PC-3 (cell line): Measurements from ENCODE around the gene UQCRC2. TPM values are rescaled to one million over a fixed set of nuclear protein-coding genes. Genes with fewer than 3 reads are reported as not detected.

ENCODE experiments used
- ATAC-seq: fragments of 200-7000 bp; cut with Tn5 transposase; 2 replicates; pipeline ENCODE4 v1.9.1; 2020; ENCODE audit warnings: mild to moderate bottlenecking, moderate library complexity
- BruUV-seq: library from RNA; stranded (reverse); fragments of 400-500 nt; replicated peaks from 2 replicates; lab custom pipeline; 2021; lab: Mats Ljungman, UMichigan
- CTCF ChIA-PET: fragments of 300-600 bp; sonication (Branson Sonifier 250); formaldehyde crosslinking; loops from one replicate; lab custom pipeline; 2022; ENCODE audit warnings: antibody characterized with exemption; lab: Charles Lee
- POLR2A ChIA-PET: fragments of 300-600 bp; sonication (Branson Sonifier 250); formaldehyde crosslinking; loops from one replicate; lab custom pipeline; 2022; ENCODE audit warnings: antibody characterized with exemption; ENCODE audit not compliant: unreplicated experiment; lab: Charles Lee
- DNase-seq: peaks from one replicate; pipeline ENCODE4 v3.0.0-alpha.2; 2015
- H2AFZ ChIP-seq: fragments of 300-600 bp; sonication (generic); 2 replicates; pipeline ENCODE4 v1.6.0; 2016; ENCODE audit warnings: antibody characterized with exemption, low read length
- H3F3A ChIP-seq: fragments of 300-600 bp; sonication (generic); one replicate; pipeline ENCODE4 v1.6.0; 2017; ENCODE audit warnings: antibody characterized with exemption, low read length, control low read depth, mild to moderate bottlenecking; ENCODE audit not compliant: unreplicated experiment
- H3K27ac ChIP-seq: fragments of 300-600 bp; sonication (generic); 2 replicates; pipeline ENCODE4 v1.5.1; 2016; ENCODE audit warnings: mild to moderate bottlenecking, low read length
- H3K27me3 ChIP-seq: fragments of 300-600 bp; sonication (generic); 2 replicates; pipeline ENCODE4 v1.6.1; 2016; ENCODE audit warnings: low read length, mixed read lengths
- H3K36me3 ChIP-seq: fragments of 300-600 bp; sonication (generic); 2 replicates; pipeline ENCODE4 v1.6.1; 2016; ENCODE audit warnings: low read depth, mixed run types, low read length, mixed read lengths
- H3K4me1 ChIP-seq: fragments of 300-600 bp; sonication (generic); 2 replicates; pipeline ENCODE4 v1.5.1; 2016; ENCODE audit warnings: low read length; ENCODE audit not compliant: insufficient read depth
- H3K4me2 ChIP-seq: fragments of 300-600 bp; sonication (generic); 2 replicates; pipeline ENCODE4 v1.6.0; 2016; ENCODE audit warnings: low read length
- H3K4me3 ChIP-seq: fragments of 300-600 bp; sonication (generic); 2 replicates; pipeline ENCODE4 v1.5.1; 2016; ENCODE audit warnings: mild to moderate bottlenecking, low read length, mixed read lengths
- H3K79me2 ChIP-seq: fragments of 300-600 bp; sonication (generic); 2 replicates; pipeline ENCODE4 v1.6.1; 2017; ENCODE audit warnings: low read length, mixed read lengths
- H3K9ac ChIP-seq: fragments of 300-600 bp; sonication (generic); 2 replicates; pipeline ENCODE4 v1.6.0; 2016; ENCODE audit warnings: mild to moderate bottlenecking, low read length
- H3K9me2 ChIP-seq: fragments of 300-600 bp; sonication (generic); replicated peaks from 2 replicates; pipeline ENCODE4 v1.6.1; 2016; ENCODE audit warnings: mixed run types, low read length, mixed read lengths
- H3K9me3 ChIP-seq: fragments of 300-600 bp; sonication (generic); 2 replicates; pipeline ENCODE4 v1.6.1; 2016; ENCODE audit warnings: low read length, mixed read lengths
- H4K20me1 ChIP-seq: fragments of 300-600 bp; sonication (generic); 2 replicates; pipeline ENCODE4 v1.6.1; 2016; ENCODE audit warnings: low read length, mixed read lengths
- EZH2 ChIP-seq: fragments of 300-600 bp; sonication (generic); IDR thresholded peaks from one replicate; pipeline ENCODE4 v1.6.1; 2017; ENCODE audit warnings: antibody characterized with exemption, mild to moderate bottlenecking, low read length; ENCODE audit not compliant: unreplicated experiment
- EZH2phosphoT487 ChIP-seq: fragments of 300-600 bp; sonication (generic); IDR thresholded peaks from 2 replicates; pipeline ENCODE4 v1.6.1; 2018; ENCODE audit warnings: mild to moderate bottlenecking, antibody characterized with exemption, low read length, borderline replicate concordance
- intact Hi-C: fragments of 100-400 bp; cut with micrococcal nuclease; formaldehyde crosslinking; loops from 2 replicates; pipeline ENCODE4 v1.9.0; 2023
- total RNA-seq: library from RNA; depleted of rRNA; stranded (reverse); fragments of >200 nt; gene quantifications from 2 replicates; pipeline ENCODE4 v1.2.3, GENCODE V29; 2014
- TF ChIP-seq, protein P1 (sequence below): fragments of 300-600 bp; sonication (generic); conservative IDR thresholded peaks from 2 replicates; pipeline ENCODE4 v1.5.1; 2017; ENCODE audit warnings: antibody characterized with exemption, low read depth, mild to moderate bottlenecking, low read length

UQCRC2 gene
- total RNA-seq, 1 experiment from 2014 or later: 116 TPM

DNA sequence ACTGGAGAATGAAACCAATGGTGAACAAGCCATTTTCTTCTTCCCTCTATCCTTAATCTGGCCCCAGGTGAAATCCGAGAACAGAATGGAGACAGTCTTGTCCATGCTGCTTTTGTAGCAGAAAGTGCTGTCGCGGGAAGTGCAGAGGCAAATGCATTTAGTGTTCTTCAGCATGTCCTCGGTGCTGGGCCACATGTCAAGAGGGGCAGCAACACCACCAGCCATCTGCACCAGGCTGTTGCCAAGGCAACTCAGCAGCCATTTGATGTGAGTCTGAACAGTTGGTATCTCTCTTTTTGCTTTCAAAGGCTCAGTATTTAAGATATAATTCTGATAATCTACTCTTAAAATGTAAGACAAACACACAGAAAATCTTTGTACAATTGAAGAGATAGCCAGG lies 18.7 kb downstream of the UQCRC2 start:
- intact Hi-C loops: no loop called here
- TF ChIP-seq, protein P1, sequence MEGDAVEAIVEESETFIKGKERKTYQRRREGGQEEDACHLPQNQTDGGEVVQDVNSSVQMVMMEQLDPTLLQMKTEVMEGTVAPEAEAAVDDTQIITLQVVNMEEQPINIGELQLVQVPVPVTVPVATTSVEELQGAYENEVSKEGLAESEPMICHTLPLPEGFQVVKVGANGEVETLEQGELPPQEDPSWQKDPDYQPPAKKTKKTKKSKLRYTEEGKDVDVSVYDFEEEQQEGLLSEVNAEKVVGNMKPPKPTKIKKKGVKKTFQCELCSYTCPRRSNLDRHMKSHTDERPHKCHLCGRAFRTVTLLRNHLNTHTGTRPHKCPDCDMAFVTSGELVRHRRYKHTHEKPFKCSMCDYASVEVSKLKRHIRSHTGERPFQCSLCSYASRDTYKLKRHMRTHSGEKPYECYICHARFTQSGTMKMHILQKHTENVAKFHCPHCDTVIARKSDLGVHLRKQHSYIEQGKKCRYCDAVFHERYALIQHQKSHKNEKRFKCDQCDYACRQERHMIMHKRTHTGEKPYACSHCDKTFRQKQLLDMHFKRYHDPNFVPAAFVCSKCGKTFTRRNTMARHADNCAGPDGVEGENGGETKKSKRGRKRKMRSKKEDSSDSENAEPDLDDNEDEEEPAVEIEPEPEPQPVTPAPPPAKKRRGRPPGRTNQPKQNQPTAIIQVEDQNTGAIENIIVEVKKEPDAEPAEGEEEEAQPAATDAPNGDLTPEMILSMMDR: no peak
- no peak for TF ChIP-seq EZH2
- no peak for TF ChIP-seq EZH2phosphoT487
- Histone ChIP-seq H3K4me1 (peaks cover 4% of the 10 kb centered on the region; the same call in 1 of the 2 replicates), H3K79me2 (no peaks in the 10 kb centered on the region), H4K20me1 (no peaks in the 10 kb centered on the region), H3K9me3 (no peaks in the 10 kb centered on the region), H3K4me3 (no peak overlapping the region), H3F3A (no peaks in the 10 kb centered on the region), H3K9ac (no peak overlapping the region), H3K9me2 (no peaks in the 10 kb centered on the region), H3K4me2 (no peak overlapping the region), H3K27me3 (no peaks in the 10 kb centered on the region), H3K27ac (no peak overlapping the region), H2AFZ (no peak overlapping the region), H3K36me3 (peaks cover 76% of the 10 kb centered on the region)
- DNase-seq (no peak), ATAC-seq (no peak)
- POLR2A ChIA-PET: no interaction called here
- CTCF ChIA-PET: no interaction called here
- BruUV-seq: no TSS peak

GRCh38 chr16:21973945-21974344 lies 20.8 kb downstream of the UQCRC2 start:
- POLR2A ChIA-PET: no interaction called here
- no peak for DNase-seq
- no peak overlapping the region for H2AFZ ChIP-seq
- CTCF ChIA-PET: no interaction called here
- H4K20me1 ChIP-seq: no peaks in the 10 kb centered on the region
- H3K9ac ChIP-seq: no peak overlapping the region
- H3K79me2 ChIP-seq: no peaks in the 10 kb centered on the region
- no peaks in the 10 kb centered on the region for H3K27me3 ChIP-seq
- TF ChIP-seq EZH2 (no peak), EZH2phosphoT487 (no peak)
- TF ChIP-seq, protein P1: no peak
- H3K4me3 ChIP-seq: no peak overlapping the region
- H3K9me3 ChIP-seq: no peaks in the 10 kb centered on the region
- no peak overlapping the region for H3K27ac ChIP-seq
- no peak for ATAC-seq
- intact Hi-C loops: no loop called here
- H3F3A ChIP-seq: no peaks in the 10 kb centered on the region
- no peaks in the 10 kb centered on the region for H3K9me2 ChIP-seq
- H3K4me1 ChIP-seq: peaks cover 4% of the 10 kb centered on the region; the same call in 1 of the 2 replicates
- H3K36me3 ChIP-seq: peaks cover 78% of the 10 kb centered on the region
- no peak overlapping the region for H3K4me2 ChIP-seq
- BruUV-seq: no TSS peak

DNA sequence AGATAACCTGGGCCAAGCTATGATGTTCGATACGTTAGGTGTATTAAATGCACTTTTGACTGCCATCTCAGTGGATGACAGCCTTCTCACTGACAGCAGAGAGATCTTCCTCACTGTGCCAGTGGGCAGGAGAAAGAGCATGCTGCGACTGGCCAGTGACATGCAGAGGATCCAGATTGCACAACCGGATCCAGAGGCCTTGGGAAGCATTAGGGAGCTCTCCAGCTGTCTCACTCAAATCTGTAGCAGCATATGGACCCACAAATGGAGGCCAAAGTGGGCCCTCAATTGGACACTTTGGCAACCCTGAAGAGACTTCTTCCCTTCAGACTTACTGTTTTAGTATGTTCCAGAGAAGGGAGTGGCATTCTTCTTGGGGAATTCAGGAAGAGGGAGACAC lies 26.9 kb downstream of the UQCRC2 start:
- DNase-seq: no peak
- no peaks in the 10 kb centered on the region for H3K9me3 ChIP-seq
- H3K4me1 ChIP-seq: no peaks in the 10 kb centered on the region
- no peaks in the 10 kb centered on the region for H4K20me1 ChIP-seq
- ChIA-PET POLR2A (no interaction called here), CTCF (no interaction called here)
- no peak overlapping the region for H3K9ac ChIP-seq
- no peak overlapping the region for H3K4me3 ChIP-seq
- H3K27me3 ChIP-seq: no peaks in the 10 kb centered on the region
- no peak overlapping the region for H2AFZ ChIP-seq
- no peak for ATAC-seq
- no TSS peak for BruUV-seq
- peaks cover 77% of the 10 kb centered on the region for H3K36me3 ChIP-seq
- H3K27ac ChIP-seq: no peak overlapping the region
- H3F3A ChIP-seq: no peaks in the 10 kb centered on the region
- intact Hi-C loops: no loop called here
- TF ChIP-seq, protein P1: no peak
- no peak for TF ChIP-seq EZH2
- no peak for TF ChIP-seq EZH2phosphoT487
- no peaks in the 10 kb centered on the region for H3K79me2 ChIP-seq
- no peak overlapping the region for H3K4me2 ChIP-seq
- H3K9me2 ChIP-seq: no peaks in the 10 kb centered on the region
